Neural cell (in vitro differentiated cells): Measurements from ENCODE around the gene CTTN. TPM values are rescaled to one million over a fixed set of nuclear protein-coding genes. Genes with fewer than 3 reads are reported as not detected.

Source experiments
- H2AFZ ChIP-seq: fragments of 200-600, 300-800 bp; sonication (generic), shearing (Covaris generic); 2 replicates; pipeline ENCODE4 v1.6.0; 2014; ENCODE audit warnings: low read depth, mild to moderate bottlenecking, antibody characterized with exemption, low read length, moderate library complexity
- H3F3A ChIP-seq: fragments of 200-600 bp; shearing (Covaris generic); 2 replicates; pipeline ENCODE4 v1.6.1; 2016; ENCODE audit warnings: mild to moderate bottlenecking, moderate library complexity, mixed read lengths, antibody characterized with exemption, low read length; ENCODE audit not compliant: insufficient read depth, poor library complexity, severe bottlenecking
- H3K27ac ChIP-seq: fragments of 200-600, 300-800 bp; sonication (generic), shearing (Covaris generic); 2 replicates; pipeline ENCODE4 v1.5.1; 2014; ENCODE audit warnings: mild to moderate bottlenecking, low read length, moderate library complexity
- H3K27me3 ChIP-seq: fragments of 300-800, 200-600 bp; sonication (generic), shearing (Covaris generic); 2 replicates; pipeline ENCODE4 v1.6.0; 2014; ENCODE audit warnings: mild to moderate bottlenecking, low read depth, low read length, moderate library complexity; ENCODE audit not compliant: insufficient read depth
- H3K36me3 ChIP-seq: fragments of 300-800, 200-600 bp; sonication (generic), shearing (Covaris generic); 2 replicates; pipeline ENCODE4 v1.5.1; 2014; ENCODE audit warnings: mild to moderate bottlenecking, antibody characterized with exemption, low read length, moderate library complexity; ENCODE audit not compliant: insufficient read depth
- H3K4me2 ChIP-seq: fragments of 300-800, 200-600 bp; sonication (generic), shearing (Covaris generic); 2 replicates; pipeline ENCODE4 v1.6.0; 2014; ENCODE audit warnings: mild to moderate bottlenecking, low read length
- H3K4me3 ChIP-seq: fragments of 300-800, 200-600 bp; sonication (generic), shearing (Covaris generic); 2 replicates; pipeline ENCODE4 v1.5.1; 2014; ENCODE audit warnings: mild to moderate bottlenecking, low read length, moderate library complexity
- H3K79me2 ChIP-seq: fragments of 200-600 bp; shearing (Covaris generic); replicated peaks from 2 replicates; pipeline ENCODE4 v1.6.0; 2014; ENCODE audit warnings: mild to moderate bottlenecking, low read length, moderate library complexity; ENCODE audit not compliant: insufficient read depth
- H3K9ac ChIP-seq: fragments of 300-800, 200-600 bp; sonication (generic), shearing (Covaris generic); 2 replicates; pipeline ENCODE4 v1.6.1; 2016; ENCODE audit warnings: mild to moderate bottlenecking, low read length, mixed read lengths
- H3K9me2 ChIP-seq: fragments of 200-600 bp; shearing (Covaris generic); 2 replicates; pipeline ENCODE4 v1.6.1; 2016; ENCODE audit warnings: mild to moderate bottlenecking, low read length, mixed read lengths; ENCODE audit not compliant: insufficient read depth
- H3K9me3 ChIP-seq: fragments of 200-600, 300-800 bp; sonication (generic), shearing (Covaris generic); 2 replicates; pipeline ENCODE4 v1.6.1; 2016; ENCODE audit warnings: mild to moderate bottlenecking, mixed run types, low read length, moderate library complexity, mixed read lengths
- H4K20me1 ChIP-seq: fragments of 200-600 bp; shearing (Covaris generic); 2 replicates; pipeline ENCODE4 v1.6.1; 2016; ENCODE audit warnings: mild to moderate bottlenecking, mixed run types; ENCODE audit not compliant: insufficient read depth
- EP300 ChIP-seq: fragments of 450-650 bp; conservative IDR thresholded peaks from 2 replicates; pipeline ENCODE4 v1.6.1; 2014; ENCODE audit warnings: antibody characterized with exemption, mild to moderate bottlenecking, moderate library complexity; ENCODE audit not compliant: poor library complexity, severe bottlenecking
- EZH2 ChIP-seq: fragments of 200-600, 300-800 bp; shearing (Covaris generic), sonication (generic); IDR thresholded peaks from 2 replicates; pipeline ENCODE4 v1.6.1; 2014; ENCODE audit warnings: antibody characterized with exemption, low read length, borderline replicate concordance, mild to moderate bottlenecking; ENCODE audit not compliant: insufficient read depth, poor library complexity, severe bottlenecking
- MXI1 ChIP-seq: fragments of 450-650 bp; conservative IDR thresholded peaks from 2 replicates; pipeline ENCODE4 v1.6.1; 2014; ENCODE audit warnings: antibody characterized with exemption, mild to moderate bottlenecking; ENCODE audit not compliant: poor library complexity, severe bottlenecking
- POLR2AphosphoS5 ChIP-seq: IDR thresholded peaks from 2 replicates; pipeline ENCODE4 v1.6.1; 2012
- RAD21 ChIP-seq: fragments of 450-650 bp; conservative IDR thresholded peaks from 2 replicates; pipeline ENCODE4 v1.6.1; 2014; ENCODE audit warnings: antibody characterized with exemption, mild to moderate bottlenecking, moderate library complexity
- SMC3 ChIP-seq: fragments of 450-650 bp; conservative IDR thresholded peaks from 2 replicates; pipeline ENCODE4 v1.6.1; 2014; ENCODE audit warnings: antibody characterized with exemption, mild to moderate bottlenecking, moderate library complexity; ENCODE audit not compliant: poor library complexity
- TAF1 ChIP-seq: IDR thresholded peaks from 2 replicates; pipeline ENCODE4 v1.6.1; 2012; ENCODE audit warnings: low read depth
- polyA plus RNA-seq: library from polyadenylated mRNA; depleted of rRNA; stranded (reverse); fragments of >200 nt; gene quantifications from 2 replicates; pipeline ENCODE4 v1.2.3, GENCODE V29; 2014
- TF ChIP-seq, protein P1 (sequence below): fragments of 450-650 bp; IDR thresholded peaks from 2 replicates; pipeline ENCODE4 v1.5.1; 2014; ENCODE audit warnings: antibody characterized with exemption, mild to moderate bottlenecking, moderate library complexity; ENCODE audit not compliant: poor library complexity, severe bottlenecking
- TF ChIP-seq, protein P2 (sequence below): IDR thresholded peaks from 2 replicates; pipeline ENCODE4 v1.6.1; 2012; ENCODE audit warnings: borderline replicate concordance

CTTN gene
- polyA plus RNA-seq, 1 donor from 2014 or later = 220 TPM

DNA sequence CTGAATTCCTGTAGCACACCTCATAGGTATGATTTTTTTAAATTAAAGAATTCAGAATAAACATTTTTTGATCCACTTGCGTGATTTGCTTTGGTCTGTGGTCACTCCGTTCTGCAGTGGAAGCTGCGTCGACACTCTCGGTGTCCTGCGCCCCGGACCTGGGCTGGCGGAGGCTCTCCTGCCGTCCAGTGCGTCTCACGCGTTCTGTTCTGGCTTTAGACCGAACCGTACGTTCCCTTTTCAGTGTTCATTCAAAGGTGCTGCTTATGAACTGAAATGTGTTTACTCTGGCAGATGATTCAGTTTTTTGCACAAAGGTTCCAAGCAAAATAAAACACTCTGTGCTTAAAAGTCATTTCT is 38.2 kb downstream of the CTTN start:
- H3K4me3 ChIP-seq = no peak overlapping the region
- H2AFZ ChIP-seq = no peak overlapping the region
- H4K20me1 ChIP-seq = no peaks in the 10 kb centered on the region
- no peak overlapping the region for H3K9ac ChIP-seq
- no peaks in the 10 kb centered on the region for H3F3A ChIP-seq
- no peak overlapping the region for H3K4me2 ChIP-seq
- TF ChIP-seq SMC3 (no peak), TAF1 (no peak), RAD21 (no peak), EZH2 (no peak), EP300 (no peak), POLR2AphosphoS5 (no peak)
- TF ChIP-seq, protein P1, sequence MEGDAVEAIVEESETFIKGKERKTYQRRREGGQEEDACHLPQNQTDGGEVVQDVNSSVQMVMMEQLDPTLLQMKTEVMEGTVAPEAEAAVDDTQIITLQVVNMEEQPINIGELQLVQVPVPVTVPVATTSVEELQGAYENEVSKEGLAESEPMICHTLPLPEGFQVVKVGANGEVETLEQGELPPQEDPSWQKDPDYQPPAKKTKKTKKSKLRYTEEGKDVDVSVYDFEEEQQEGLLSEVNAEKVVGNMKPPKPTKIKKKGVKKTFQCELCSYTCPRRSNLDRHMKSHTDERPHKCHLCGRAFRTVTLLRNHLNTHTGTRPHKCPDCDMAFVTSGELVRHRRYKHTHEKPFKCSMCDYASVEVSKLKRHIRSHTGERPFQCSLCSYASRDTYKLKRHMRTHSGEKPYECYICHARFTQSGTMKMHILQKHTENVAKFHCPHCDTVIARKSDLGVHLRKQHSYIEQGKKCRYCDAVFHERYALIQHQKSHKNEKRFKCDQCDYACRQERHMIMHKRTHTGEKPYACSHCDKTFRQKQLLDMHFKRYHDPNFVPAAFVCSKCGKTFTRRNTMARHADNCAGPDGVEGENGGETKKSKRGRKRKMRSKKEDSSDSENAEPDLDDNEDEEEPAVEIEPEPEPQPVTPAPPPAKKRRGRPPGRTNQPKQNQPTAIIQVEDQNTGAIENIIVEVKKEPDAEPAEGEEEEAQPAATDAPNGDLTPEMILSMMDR = no peak
- TF ChIP-seq, protein P2, sequence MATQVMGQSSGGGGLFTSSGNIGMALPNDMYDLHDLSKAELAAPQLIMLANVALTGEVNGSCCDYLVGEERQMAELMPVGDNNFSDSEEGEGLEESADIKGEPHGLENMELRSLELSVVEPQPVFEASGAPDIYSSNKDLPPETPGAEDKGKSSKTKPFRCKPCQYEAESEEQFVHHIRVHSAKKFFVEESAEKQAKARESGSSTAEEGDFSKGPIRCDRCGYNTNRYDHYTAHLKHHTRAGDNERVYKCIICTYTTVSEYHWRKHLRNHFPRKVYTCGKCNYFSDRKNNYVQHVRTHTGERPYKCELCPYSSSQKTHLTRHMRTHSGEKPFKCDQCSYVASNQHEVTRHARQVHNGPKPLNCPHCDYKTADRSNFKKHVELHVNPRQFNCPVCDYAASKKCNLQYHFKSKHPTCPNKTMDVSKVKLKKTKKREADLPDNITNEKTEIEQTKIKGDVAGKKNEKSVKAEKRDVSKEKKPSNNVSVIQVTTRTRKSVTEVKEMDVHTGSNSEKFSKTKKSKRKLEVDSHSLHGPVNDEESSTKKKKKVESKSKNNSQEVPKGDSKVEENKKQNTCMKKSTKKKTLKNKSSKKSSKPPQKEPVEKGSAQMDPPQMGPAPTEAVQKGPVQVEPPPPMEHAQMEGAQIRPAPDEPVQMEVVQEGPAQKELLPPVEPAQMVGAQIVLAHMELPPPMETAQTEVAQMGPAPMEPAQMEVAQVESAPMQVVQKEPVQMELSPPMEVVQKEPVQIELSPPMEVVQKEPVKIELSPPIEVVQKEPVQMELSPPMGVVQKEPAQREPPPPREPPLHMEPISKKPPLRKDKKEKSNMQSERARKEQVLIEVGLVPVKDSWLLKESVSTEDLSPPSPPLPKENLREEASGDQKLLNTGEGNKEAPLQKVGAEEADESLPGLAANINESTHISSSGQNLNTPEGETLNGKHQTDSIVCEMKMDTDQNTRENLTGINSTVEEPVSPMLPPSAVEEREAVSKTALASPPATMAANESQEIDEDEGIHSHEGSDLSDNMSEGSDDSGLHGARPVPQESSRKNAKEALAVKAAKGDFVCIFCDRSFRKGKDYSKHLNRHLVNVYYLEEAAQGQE = no peak
- no peaks in the 10 kb centered on the region for H3K27me3 ChIP-seq
- no peaks in the 10 kb centered on the region for H3K79me2 ChIP-seq
- no peaks in the 10 kb centered on the region for H3K9me3 ChIP-seq
- H3K27ac ChIP-seq = no peak overlapping the region
- H3K36me3 ChIP-seq = no peaks in the 10 kb centered on the region
- H3K9me2 ChIP-seq = no peaks in the 10 kb centered on the region

DNA sequence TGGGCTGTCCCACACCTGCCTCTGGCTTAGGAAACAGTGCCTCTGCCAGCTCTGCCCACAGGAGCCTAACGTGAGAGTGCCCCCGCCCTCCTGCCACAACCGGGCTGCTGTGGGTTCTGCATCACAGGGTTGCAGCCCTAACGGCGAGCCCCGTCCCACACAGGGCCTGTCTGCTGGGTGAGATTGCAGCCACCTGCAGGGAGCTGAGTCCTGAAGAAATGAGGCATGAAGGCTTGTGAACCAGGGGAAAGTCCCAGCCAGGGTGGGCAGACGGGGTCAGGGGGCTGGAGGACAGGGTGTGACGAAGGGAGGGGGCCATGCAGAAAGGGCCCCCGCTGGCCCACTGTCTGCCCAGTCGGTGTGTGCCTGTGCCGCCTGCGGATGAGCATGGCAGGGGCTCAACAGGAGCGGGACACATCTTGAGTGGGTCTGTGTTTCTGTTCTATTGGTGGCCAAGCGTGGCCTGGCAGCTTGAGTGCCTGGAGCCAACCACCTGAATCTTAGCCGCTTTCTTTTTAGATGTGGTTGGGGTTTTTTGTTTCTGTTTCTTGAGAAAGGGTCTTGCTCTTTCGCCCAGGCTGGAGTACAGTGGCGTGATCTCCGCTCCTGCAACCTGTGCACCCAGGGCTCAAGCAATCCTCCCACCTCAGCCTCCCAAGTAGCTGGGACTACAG is 38.9 kb downstream of the CTTN start:
- H3K4me3 ChIP-seq = no peak overlapping the region
- no peak overlapping the region for H2AFZ ChIP-seq
- H3K27me3 ChIP-seq = no peaks in the 10 kb centered on the region
- H3K9ac ChIP-seq = no peak overlapping the region
- no peaks in the 10 kb centered on the region for H3F3A ChIP-seq
- TF ChIP-seq, protein P1 = no peak
- no peak for TF ChIP-seq RAD21
- TF ChIP-seq MXI1 = no peak
- no peak for TF ChIP-seq SMC3
- no peak for TF ChIP-seq POLR2AphosphoS5
- TF ChIP-seq, protein P2 = no peak
- no peak for TF ChIP-seq EP300
- TF ChIP-seq EZH2 = no peak
- TF ChIP-seq TAF1 = no peak
- no peaks in the 10 kb centered on the region for H3K9me2 ChIP-seq
- H4K20me1 ChIP-seq = no peaks in the 10 kb centered on the region
- H3K27ac ChIP-seq = no peak overlapping the region
- H3K4me2 ChIP-seq = no peak overlapping the region
- H3K9me3 ChIP-seq = no peaks in the 10 kb centered on the region
- H3K36me3 ChIP-seq = no peaks in the 10 kb centered on the region
- no peaks in the 10 kb centered on the region for H3K79me2 ChIP-seq
